Measurements from ENCODE around the gene PLAAT4. TPM values are rescaled to one million over a fixed set of nuclear protein-coding genes. Genes with fewer than 3 reads are reported as not detected.

The PLAAT4 gene
- total and polyA plus RNA-seq, 2 of the 8 experiments (the other 6 are each of a cell fraction or from before 2014, with no cell fraction given), result 2.8 to 4.1 TPM

- H4K20me1 ChIP-seq (replicated peaks in 1 of 2; ENCODE audit: control insufficient read depth in 1 of 2, insufficient read depth in 2 of 2, low read length in 2 of 2), result no peaks in the 10 kb centered on the region
- peak within 1 kb of the TSS; percentile 67 for H4K5ac ChIP-seq (ENCODE audit: insufficient read length, low read depth, low read length)
- peaks cover 4 to 13% of the 10 kb centered on the region in 2 experiments; a peak in 2 of 4 replicates for H3K9me3 ChIP-seq (ENCODE audit: insufficient read depth in 2 of 2, low read depth in 1 of 2, low read length in 1 of 2)
- ChIA-PET POLR2A (ENCODE audit: partially characterized antibody) (interaction anchor here (0.6 to 2.8 kb wide), 11 partner anchors 9 to 271 kb away, joined by 3 to 11 read pairs (median 3); no protein-coding TSS in a partner anchor), CTCF (ENCODE audit: partially characterized antibody) (interaction anchor here (0.7 to 5.4 kb wide), 15 partner anchors 11 to 610 kb away, joined by 3 to 63 read pairs (median 4); partner anchors contain the start of genes LGALS12, RTN3 and SLC3A2)
- peak within 1 kb of the TSS; percentile 62 to 74 for H3K4me2 ChIP-seq (ENCODE audit: insufficient read depth in 1 of 2, low read depth in 2 of 2, low read length in 2 of 2)
- H3K4me1 ChIP-seq (replicated peaks in 1 of 4; ENCODE audit: control insufficient read depth in 3 of 4, insufficient read depth in 4 of 4, low read length in 3 of 4), result peaks cover 6 to 10% (median 9%) of the 10 kb centered on the region in 4 experiments; a peak in 5 of 7 replicates
- peak; percentile 73 for FAIRE-seq
- peak within 1 kb of the TSS; percentile 58 for H2BK120ac ChIP-seq (replicated peaks; ENCODE audit: low read depth, low read length)
- peak within 1 kb of the TSS; percentile 48 to 70 (median 54); a peak in 6 of 7 replicates for H3K9ac ChIP-seq (replicated peaks in 1 of 4; ENCODE audit: extremely low read depth in 1 of 4, low read depth in 3 of 4, low read length in 3 of 4)
- 0 out of 2 replicates have a peak within 1 kb of the TSS, but pooled peaks have one; percentile 23 for H3K27ac ChIP-seq (ENCODE audit: low read depth, low read length)
- no peaks in the 10 kb centered on the region; a peak in 1 of 7 replicates for H3K27me3 ChIP-seq (replicated peaks in 1 of 4; ENCODE audit: control insufficient read depth in 3 of 4, extremely low read depth in 1 of 4, insufficient read depth in 3 of 4, low read length in 3 of 4)
- peak within 1 kb of the TSS; percentile 65; the same call in 1 of the 2 replicates for H2BK15ac ChIP-seq (ENCODE audit: low read length)
- no peaks in the 10 kb centered on the region for H3K79me2 ChIP-seq (ENCODE audit: control insufficient read depth in 1 of 2, insufficient read depth in 2 of 2, low read length in 2 of 2)
- peak within 1 kb of the TSS; percentile 29; the same call in 1 of the 2 replicates for H2BK5ac ChIP-seq (ENCODE audit: low read depth, low read length)
- peak within 1 kb of the TSS; percentile 96 for H3K18ac ChIP-seq (ENCODE audit: extremely low read depth, low read length)
- peak within 1 kb of the TSS; percentile 87 for H2BK20ac ChIP-seq (ENCODE audit: low read length)
- H4K91ac ChIP-seq (replicated peaks; ENCODE audit: insufficient read length, low read length), result peak within 1 kb of the TSS; percentile 8
- no peaks in the 10 kb centered on the region for H3K79me1 ChIP-seq (ENCODE audit: low read depth, low read length)
- peaks cover 7% of the 10 kb centered on the region; the same call in 1 of the 2 replicates for H3K23me2 ChIP-seq (ENCODE audit: low read depth, low read length)
- H2AFZ ChIP-seq (ENCODE audit: low read length), result no peak within 1 kb of the TSS; the same call in 1 of the 2 replicates
- peak within 1 kb of the TSS; percentile 53 to 69 (median 61) for H3K4me3 ChIP-seq (ENCODE audit: extremely low read depth in 1 of 4, insufficient read depth in 2 of 4, low read depth in 3 of 4, low read length in 4 of 4)
- peak within 1 kb of the TSS; percentile 98 for H2BK12ac ChIP-seq (ENCODE audit: low read depth, low read length)
- H3K14ac ChIP-seq (ENCODE audit: insufficient read length), result no peak within 1 kb of the TSS
- H3K23ac ChIP-seq (ENCODE audit: insufficient read length), result no peak within 1 kb of the TSS
- H3K56ac ChIP-seq (replicated peaks; ENCODE audit: insufficient read length, low read depth, low read length), result peak within 1 kb of the TSS; percentile 47
- peaks cover 0 to 8% (median 2%) of the 10 kb centered on the region in 4 experiments; a peak in 3 of 8 replicates for H3K36me3 ChIP-seq (ENCODE audit: control insufficient read depth in 2 of 4, insufficient read depth in 4 of 4, low read length in 3 of 4)
- H2AK5ac ChIP-seq (ENCODE audit: low read depth, low read length), result peak within 1 kb of the TSS; percentile 9; the same call in 1 of the 2 replicates
- H4K8ac ChIP-seq (ENCODE audit: extremely low read depth, insufficient read depth, low read length), result peak within 1 kb of the TSS; percentile 93
- 3% methylated on average over 47 of the region's 60 CpGs; no CpG with 5 or more reads in 1 of the 2 experiments for WGBS, 2 experiments (ENCODE audit: extremely low coverage in 1 of 2, insufficient coverage in 1 of 2, insufficient read length in 1 of 2, insufficient replicate concordance in 2 of 2, low coverage in 1 of 2, low lambda C conversion rate in 2 of 2, missing lambda C conversion rate in 1 of 2)
- H3K4ac ChIP-seq (replicated peaks; ENCODE audit: insufficient read length, low read depth, low read length), result peak within 1 kb of the TSS; percentile 25
- peak in 1 of 2 experiments; percentile 73 for DNase-seq (ENCODE audit: low read depth in 1 of 2, low spot score in 2 of 2)
- TF ChIP-seq HDAC2 (IDR thresholded peaks at IDR 0.05; ENCODE audit: borderline replicate concordance in 1 of 2, low read depth in 2 of 2, low read length in 2 of 2), result 0 out of 4 replicates have a peak, but pooled peaks of 1 of the 2 experiments have one; percentile 33
- TF ChIP-seq MAFK (IDR thresholded peaks at IDR 0.05; ENCODE audit: low read depth, low read length), result no peak
- no peak for TF ChIP-seq EZH2 (IDR thresholded peaks at IDR 0.05; ENCODE audit: low read depth, low read length, severe bottlenecking)
- TF ChIP-seq KDM5A (IDR thresholded peaks at IDR 0.05; ENCODE audit: low read length), result no peak
- TF ChIP-seq POLR2AphosphoS5 (IDR thresholded peaks at IDR 0.05; ENCODE audit: low read depth, low read length), result no peak
- TF ChIP-seq TAF1 (IDR thresholded peaks at IDR 0.05; ENCODE audit: low read depth, low read length), result 0 out of 2 replicates have a peak, but pooled peaks have one; percentile 11
- TF ChIP-seq RFX5 (IDR thresholded peaks at IDR 0.05; ENCODE audit: borderline replicate concordance, low read depth, low read length), result no peak
- TF ChIP-seq E2F6 (IDR thresholded peaks at IDR 0.05), result peak; percentile 52; the same call in 1 of the 2 replicates
- TF ChIP-seq NANOG (IDR thresholded peaks at IDR 0.05; ENCODE audit: insufficient read depth, low read depth, low read length, poor library complexity, severe bottlenecking), result no peak
Measured at GRCh38 chr11:63490551-63491239, 45.9 kb upstream of the PLAAT4 start, which contains the start of gene PLAAT5. PLAAT5 (minus strand) TSS chr11:63491167; CDS start chr11:63491034, 133 bp downstream.

Data from H1 (cell line).